OCI-LY7 (cell line): Measurements from ENCODE around the gene SCYGR4. TPM values are rescaled to one million over a fixed set of nuclear protein-coding genes. Genes with fewer than 3 reads are reported as not detected.

Experiments
- BruUV-seq: library from RNA; stranded (reverse); fragments of 400-500 nt; replicated peaks from 2 replicates; lab custom pipeline; 2021; lab: Mats Ljungman, UMichigan
- CTCF ChIA-PET: fragments of 300-600 bp; sonication (Branson Sonifier 250); formaldehyde crosslinking; loops from one replicate; lab custom pipeline; 2022; ENCODE audit warnings: antibody characterized with exemption; ENCODE audit not compliant: unreplicated experiment; lab: Charles Lee
- POLR2A ChIA-PET: fragments of 300-600 bp; sonication (Branson Sonifier 250); formaldehyde crosslinking; loops from one replicate; lab custom pipeline; 2022; ENCODE audit warnings: antibody characterized with exemption; lab: Charles Lee
- DNase-seq: peaks from one replicate; pipeline ENCODE4 v3.0.0-alpha.2; 2015; ENCODE audit warnings: low spot score
- H2AFZ ChIP-seq: fragments of 200-600 bp; sonication (generic), shearing (Covaris generic); 2 replicates; pipeline ENCODE4 v1.6.1; 2014; ENCODE audit warnings: mild to moderate bottlenecking, antibody characterized with exemption, low read length, moderate library complexity
- H3K27ac ChIP-seq: fragments of 200-600 bp; sonication (generic); 2 replicates; pipeline ENCODE4 v1.5.1; 2014; ENCODE audit warnings: mixed run types, low read depth, mild to moderate bottlenecking, moderate library complexity, low read length, inconsistent platforms; ENCODE audit not compliant: poor library complexity, severe bottlenecking
- H3K36me3 ChIP-seq: fragments of 200-600 bp; sonication (generic); 2 replicates; pipeline ENCODE4 v1.6.1; 2014; ENCODE audit warnings: mild to moderate bottlenecking, antibody characterized with exemption, low read length, moderate library complexity, mixed read lengths; ENCODE audit not compliant: insufficient read depth
- H3K4me1 ChIP-seq: fragments of 200-600 bp; sonication (generic); 2 replicates; pipeline ENCODE4 v1.5.1; 2014; ENCODE audit warnings: mild to moderate bottlenecking, low read length; ENCODE audit not compliant: insufficient read depth, poor library complexity, severe bottlenecking
- H3K4me2 ChIP-seq: fragments of 200-600 bp; sonication (generic); 2 replicates; pipeline ENCODE4 v1.6.1; 2014; ENCODE audit warnings: mild to moderate bottlenecking, low read length
- H3K4me3 ChIP-seq: fragments of 200-600 bp; sonication (generic); 2 replicates; pipeline ENCODE4 v1.5.1; 2014; ENCODE audit warnings: mild to moderate bottlenecking, low read depth, low read length; ENCODE audit not compliant: poor library complexity, severe bottlenecking
- H3K79me2 ChIP-seq: fragments of 200-600 bp; sonication (generic); 2 replicates; pipeline ENCODE4 v1.6.1; 2016; ENCODE audit warnings: low read depth, mild to moderate bottlenecking, low read length, moderate library complexity, mixed read lengths; ENCODE audit not compliant: insufficient read depth
- H3K9me2 ChIP-seq: fragments of 200-600 bp; sonication (generic); 2 replicates; pipeline ENCODE4 v1.6.1; 2016; ENCODE audit warnings: mild to moderate bottlenecking, low read length, mixed read lengths; ENCODE audit not compliant: insufficient read depth
- H3K9me3 ChIP-seq: fragments of 200-600 bp; sonication (generic); 2 replicates; pipeline ENCODE4 v1.6.1; 2014; ENCODE audit warnings: mild to moderate bottlenecking, mixed run types, low read length, mixed read lengths
- H4K20me1 ChIP-seq: fragments of 200-600 bp; sonication (generic); 2 replicates; pipeline ENCODE4 v1.6.1; 2014; ENCODE audit warnings: mild to moderate bottlenecking, antibody characterized with exemption, low read length, moderate library complexity, mixed read lengths; ENCODE audit not compliant: insufficient read depth
- EZH2phosphoT487 ChIP-seq: fragments of 200-600 bp; sonication (generic); IDR thresholded peaks from 2 replicates; pipeline ENCODE4 v1.6.1; 2018; ENCODE audit warnings: low read depth, borderline replicate concordance, mild to moderate bottlenecking, mixed run types, antibody characterized with exemption, low read length, moderate library complexity, mixed read lengths
- intact Hi-C: fragments of 100-400 bp; cut with micrococcal nuclease; formaldehyde crosslinking; loops from one replicate; pipeline ENCODE4 v1.10.0; 2022; ENCODE audit not compliant: unreplicated experiment
- total RNA-seq, 2 experiments: library from RNA; depleted of rRNA in 1 of 2; stranded (reverse); fragments of >200 nt in 1 of 2; shearing (Covaris generic) in 1 of 2; gene quantifications; 2 replicates each; pipeline ENCODE4 v1.2.3, GENCODE V29; 2014 to 2022
- TF ChIP-seq, protein P1 (sequence below): fragments of 200-600 bp; sonication (generic); conservative IDR thresholded peaks from 2 replicates; pipeline ENCODE4 v1.5.1; 2014; ENCODE audit warnings: mild to moderate bottlenecking, antibody characterized with exemption, low read length, moderate library complexity, mixed read lengths

The SCYGR4 gene
- total RNA-seq, 2 experiments from 2014 or later: not detected

DNA sequence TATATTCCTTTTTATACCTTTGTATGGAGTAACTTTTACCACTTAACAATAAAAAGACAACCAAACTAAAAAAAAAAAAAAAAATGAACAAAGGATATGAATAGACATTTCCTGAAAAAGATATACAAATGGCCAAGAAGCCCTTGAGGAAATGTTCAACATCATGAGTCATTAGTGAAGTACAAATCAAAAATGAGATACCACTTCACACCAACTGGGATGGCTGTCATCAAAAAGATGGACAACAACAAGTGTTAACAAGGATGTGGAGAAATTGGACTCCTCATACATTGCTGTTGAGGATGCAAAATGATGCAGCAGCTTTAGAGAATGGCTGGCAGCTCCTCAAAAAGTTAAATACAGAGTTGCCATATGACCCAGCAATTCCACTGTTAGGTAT lies 41.2 kb upstream of the SCYGR4 start:
- TF ChIP-seq, protein P1, sequence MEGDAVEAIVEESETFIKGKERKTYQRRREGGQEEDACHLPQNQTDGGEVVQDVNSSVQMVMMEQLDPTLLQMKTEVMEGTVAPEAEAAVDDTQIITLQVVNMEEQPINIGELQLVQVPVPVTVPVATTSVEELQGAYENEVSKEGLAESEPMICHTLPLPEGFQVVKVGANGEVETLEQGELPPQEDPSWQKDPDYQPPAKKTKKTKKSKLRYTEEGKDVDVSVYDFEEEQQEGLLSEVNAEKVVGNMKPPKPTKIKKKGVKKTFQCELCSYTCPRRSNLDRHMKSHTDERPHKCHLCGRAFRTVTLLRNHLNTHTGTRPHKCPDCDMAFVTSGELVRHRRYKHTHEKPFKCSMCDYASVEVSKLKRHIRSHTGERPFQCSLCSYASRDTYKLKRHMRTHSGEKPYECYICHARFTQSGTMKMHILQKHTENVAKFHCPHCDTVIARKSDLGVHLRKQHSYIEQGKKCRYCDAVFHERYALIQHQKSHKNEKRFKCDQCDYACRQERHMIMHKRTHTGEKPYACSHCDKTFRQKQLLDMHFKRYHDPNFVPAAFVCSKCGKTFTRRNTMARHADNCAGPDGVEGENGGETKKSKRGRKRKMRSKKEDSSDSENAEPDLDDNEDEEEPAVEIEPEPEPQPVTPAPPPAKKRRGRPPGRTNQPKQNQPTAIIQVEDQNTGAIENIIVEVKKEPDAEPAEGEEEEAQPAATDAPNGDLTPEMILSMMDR: no peak
- no peak for TF ChIP-seq EZH2phosphoT487
- intact Hi-C loops: no loop called here
- Histone ChIP-seq H4K20me1 (no peaks in the 10 kb centered on the region), H3K4me1 (no peaks in the 10 kb centered on the region), H3K9me3 (no peaks in the 10 kb centered on the region), H3K27ac (no peak overlapping the region), H3K4me2 (no peak overlapping the region), H3K4me3 (no peak overlapping the region), H3K36me3 (no peaks in the 10 kb centered on the region), H3K9me2 (no peaks in the 10 kb centered on the region), H3K79me2 (no peaks in the 10 kb centered on the region), H2AFZ (no peak overlapping the region)
- ChIA-PET CTCF (no interaction called here), POLR2A (interaction anchor here (0.7 kb wide), 1 partner anchor 537 kb away, joined by 3 read pairs; no protein-coding TSS in a partner anchor)
- DNase-seq: no peak
- no TSS peak for BruUV-seq

DNA sequence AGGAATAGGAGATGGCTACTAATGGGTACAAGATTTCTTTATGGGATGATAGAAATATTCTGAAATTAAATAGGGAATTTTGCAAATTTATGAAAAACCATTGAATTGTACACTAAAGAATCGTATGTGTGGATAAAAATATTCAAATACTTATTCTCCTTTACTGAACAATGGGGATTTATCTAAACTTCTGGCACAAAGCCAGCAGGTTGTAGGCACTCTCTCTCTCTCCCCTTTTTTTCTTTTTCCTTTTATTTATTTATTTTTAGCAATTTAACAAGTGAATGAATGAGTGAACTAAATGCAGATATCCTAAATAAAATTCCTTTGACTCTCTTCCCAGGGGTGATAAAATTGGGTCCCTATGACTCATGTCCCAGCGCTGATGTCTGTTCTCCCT lies 40.5 kb upstream of the SCYGR4 start:
- no peaks in the 10 kb centered on the region for H4K20me1 ChIP-seq
- H3K27ac ChIP-seq: no peak overlapping the region
- POLR2A ChIA-PET: no interaction called here
- no peak overlapping the region for H2AFZ ChIP-seq
- H3K4me1 ChIP-seq: no peaks in the 10 kb centered on the region
- H3K79me2 ChIP-seq: no peaks in the 10 kb centered on the region
- no peaks in the 10 kb centered on the region for H3K36me3 ChIP-seq
- H3K9me2 ChIP-seq: no peaks in the 10 kb centered on the region
- no TSS peak for BruUV-seq
- H3K9me3 ChIP-seq: no peaks in the 10 kb centered on the region
- no peak overlapping the region for H3K4me2 ChIP-seq
- CTCF ChIA-PET: no interaction called here
- TF ChIP-seq, protein P1: no peak
- no peak for TF ChIP-seq EZH2phosphoT487
- no peak for DNase-seq
- H3K4me3 ChIP-seq: no peak overlapping the region
- intact Hi-C loops: no loop called here

DNA sequence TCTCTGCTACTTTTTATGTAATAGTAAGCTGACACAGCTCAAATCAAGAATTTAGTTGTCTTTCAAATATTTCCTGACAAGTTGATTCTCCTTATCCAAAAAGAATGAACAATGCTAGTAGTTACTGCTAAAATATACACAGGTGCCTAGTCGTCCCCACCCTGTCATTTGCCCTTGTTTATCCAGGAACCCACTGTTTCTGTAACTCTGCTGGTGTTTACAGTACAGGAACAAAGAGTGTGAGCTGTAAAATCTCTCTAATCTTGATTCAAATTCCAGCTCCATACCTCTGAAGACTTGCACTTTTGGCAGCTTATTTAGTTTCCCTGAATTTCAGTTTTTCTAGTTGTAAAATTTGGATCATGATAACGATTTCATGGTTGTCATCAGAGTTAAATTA lies 39.7 kb upstream of the SCYGR4 start:
- intact Hi-C loops: no loop called here
- Histone ChIP-seq H3K36me3 (no peaks in the 10 kb centered on the region), H3K4me1 (no peaks in the 10 kb centered on the region), H3K27ac (no peak overlapping the region), H3K79me2 (no peaks in the 10 kb centered on the region), H4K20me1 (no peaks in the 10 kb centered on the region), H3K4me3 (no peak overlapping the region), H3K4me2 (no peak overlapping the region), H3K9me3 (no peaks in the 10 kb centered on the region), H2AFZ (no peak overlapping the region), H3K9me2 (no peaks in the 10 kb centered on the region)
- no peak for DNase-seq
- POLR2A ChIA-PET: no interaction called here
- CTCF ChIA-PET: no interaction called here
- BruUV-seq: no TSS peak
- TF ChIP-seq, protein P1: no peak
- no peak for TF ChIP-seq EZH2phosphoT487
